Measurements from ENCODE around the gene FHOD1. TPM values are rescaled to one million over a fixed set of nuclear protein-coding genes. Genes with fewer than 3 reads are reported as not detected.

The FHOD1 gene
- total RNA-seq, 5 donors from 2014 or later (not counting 1 experiment from before 2014, with no cell fraction given): 31.0 to 92.5 (median 66.2) TPM

- CTCF ChIA-PET: no interaction called here
- peaks cover 0 to 13% of the 10 kb centered on the region in 2 donors for H3K36me3 ChIP-seq (ENCODE audit: control insufficient read depth in 2 of 2, extremely low read depth in 1 of 2, insufficient read depth in 1 of 2, low read length in 1 of 2)
- H3K9me3 Mint-ChIP-seq: no peaks in the 10 kb centered on the region
- H3K27me3 ChIP-seq (replicated peaks in 1 of 2; ENCODE audit: control insufficient read depth in 2 of 2, extremely low read depth in 1 of 2, insufficient read depth in 2 of 2, low read length in 1 of 2): no peaks in the 10 kb centered on the region
- no peaks in the 10 kb centered on the region for H3K4me1 ChIP-seq (ENCODE audit: control insufficient read depth in 1 of 2, extremely low read depth in 1 of 2, insufficient read depth in 2 of 2, low read length in 2 of 2)
- peaks cover 0 to 9% (median 0%) of the 10 kb centered on the region in 3 donors for H3K4me1 Mint-ChIP-seq
- H3K4me3 ChIP-seq (ENCODE audit: control insufficient read depth in 1 of 2, extremely low read depth in 1 of 2, low read length in 1 of 2): no peak overlapping the region
- peaks cover 22% of the 10 kb centered on the region for H3K36me3 Mint-ChIP-seq
- ATAC-seq (replicated peaks in 1 of 4) (no peak), DNase-seq (no peak)
- POLR2A ChIA-PET: no interaction called here
- no peak overlapping the region for H3K27ac ChIP-seq (ENCODE audit: low read length)
- no peak overlapping the region for H3K27ac Mint-ChIP-seq
- WGBS (ENCODE audit: insufficient coverage): 74% methylated on average over 5 of the region's 8 CpGs
- H3K27me3 Mint-ChIP-seq: no peaks in the 10 kb centered on the region
- H3K4me3 Mint-ChIP-seq: no peak overlapping the region
- no peaks in the 10 kb centered on the region for H3K9me3 ChIP-seq
These were observed 33.9 kb downstream of the FHOD1 start for GRCh38 chr16:67213197-67214019.

- ChIA-PET CTCF (no interaction called here), POLR2A (no interaction called here)
- H3K4me1 Mint-ChIP-seq: peaks cover 0 to 9% (median 0%) of the 10 kb centered on the region in 3 donors
These were observed 34.5 kb downstream of the FHOD1 start for GRCh38 chr16:67212766-67213165.

GRCh38 chr16:67211674-67212073 lies 35.6 kb downstream of the FHOD1 start:
- Mint-ChIP-seq H3K27ac (no peak overlapping the region), H3K27me3 (no peaks in the 10 kb centered on the region), H3K9me3 (no peaks in the 10 kb centered on the region), H3K4me3 (no peak overlapping the region), H3K4me1 (peaks cover 0 to 4% (median 0%) of the 10 kb centered on the region in 3 donors), H3K36me3 (peaks cover 13% of the 10 kb centered on the region)
- H3K27me3 ChIP-seq (replicated peaks in 1 of 2; ENCODE audit: control insufficient read depth in 2 of 2, extremely low read depth in 1 of 2, insufficient read depth in 2 of 2, low read length in 1 of 2): no peaks in the 10 kb centered on the region
- CTCF ChIA-PET: no interaction called here
- ATAC-seq (replicated peaks in 1 of 4): no peak
- POLR2A ChIA-PET: no interaction called here
- H3K27ac ChIP-seq (ENCODE audit: low read length): no peak overlapping the region
- no peak for DNase-seq
- peaks cover 0 to 13% of the 10 kb centered on the region in 2 donors for H3K36me3 ChIP-seq (ENCODE audit: control insufficient read depth in 2 of 2, extremely low read depth in 1 of 2, insufficient read depth in 1 of 2, low read length in 1 of 2)
- no peaks in the 10 kb centered on the region for H3K9me3 ChIP-seq
- no peaks in the 10 kb centered on the region for H3K4me1 ChIP-seq (ENCODE audit: control insufficient read depth in 1 of 2, extremely low read depth in 1 of 2, insufficient read depth in 2 of 2, low read length in 2 of 2)
- WGBS (ENCODE audit: insufficient coverage): 84% methylated on average over 4 of the region's 7 CpGs
- no peak overlapping the region for H3K4me3 ChIP-seq (ENCODE audit: control insufficient read depth in 1 of 2, extremely low read depth in 1 of 2, low read length in 1 of 2)

More at GRCh38 chr16:67212766-67213165, 34.5 kb downstream of the FHOD1 start:
- Histone ChIP-seq H3K4me3 (ENCODE audit: control insufficient read depth in 1 of 2, extremely low read depth in 1 of 2, low read length in 1 of 2) (no peak overlapping the region), H3K27me3 (replicated peaks in 1 of 2; ENCODE audit: control insufficient read depth in 2 of 2, extremely low read depth in 1 of 2, insufficient read depth in 2 of 2, low read length in 1 of 2) (no peaks in the 10 kb centered on the region), H3K27ac (ENCODE audit: low read length) (no peak overlapping the region), H3K4me1 (ENCODE audit: control insufficient read depth in 1 of 2, extremely low read depth in 1 of 2, insufficient read depth in 2 of 2, low read length in 2 of 2) (no peaks in the 10 kb centered on the region), H3K9me3 (no peaks in the 10 kb centered on the region), H3K36me3 (ENCODE audit: control insufficient read depth in 2 of 2, extremely low read depth in 1 of 2, insufficient read depth in 1 of 2, low read length in 1 of 2) (peaks cover 0 to 13% of the 10 kb centered on the region in 2 donors)
- H3K4me3 Mint-ChIP-seq: no peak overlapping the region
- DNase-seq (no peak), ATAC-seq (replicated peaks in 1 of 4) (no peak)
- H3K9me3 Mint-ChIP-seq: no peaks in the 10 kb centered on the region
- H3K27ac Mint-ChIP-seq: no peak overlapping the region
- H3K27me3 Mint-ChIP-seq: no peaks in the 10 kb centered on the region
- H3K36me3 Mint-ChIP-seq: peaks cover 21% of the 10 kb centered on the region

DNA sequence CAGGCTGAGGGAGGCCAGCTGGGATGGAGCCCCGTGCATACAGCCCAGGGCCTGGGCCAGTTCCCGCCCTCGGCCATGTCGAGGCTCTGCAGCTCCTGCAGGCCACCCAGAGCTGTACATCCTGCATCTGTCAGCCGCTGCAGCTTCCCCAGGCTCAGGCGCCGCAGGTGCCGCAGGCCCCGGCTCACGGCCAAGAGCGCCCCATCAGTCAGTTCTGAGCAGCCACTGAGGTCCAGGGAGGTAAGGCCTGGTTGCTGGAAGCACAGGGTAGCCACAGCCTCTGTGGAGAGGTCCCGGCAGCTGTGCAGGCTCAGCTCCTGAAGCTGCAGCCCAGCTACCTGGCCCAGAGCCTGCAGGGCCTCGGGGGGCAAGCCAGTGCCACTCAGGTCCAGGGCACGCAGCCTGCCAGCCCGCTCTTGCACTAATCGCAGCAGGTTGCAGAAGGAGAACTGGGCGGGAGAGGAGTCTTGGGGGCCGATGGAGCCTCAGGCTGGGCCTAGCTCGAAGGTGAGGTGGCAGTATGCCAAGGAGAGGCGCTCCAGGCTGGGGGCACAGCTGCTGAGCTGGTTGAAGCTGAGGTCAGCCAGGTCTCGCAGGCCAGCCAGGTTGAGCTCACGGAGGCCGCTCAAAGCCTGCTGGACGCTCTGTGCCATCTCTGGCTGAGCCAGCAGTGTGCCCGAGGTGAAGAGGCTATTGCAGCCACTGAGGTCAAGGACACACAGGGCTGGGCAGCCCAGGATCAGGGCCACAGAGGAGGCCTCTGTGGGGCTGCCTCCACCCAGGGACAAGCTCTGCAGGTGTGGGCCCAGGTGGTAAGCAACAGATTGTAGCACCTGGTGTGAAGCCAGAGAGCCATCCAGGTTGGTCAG lies 37.0 kb downstream of the FHOD1 start:
- Mint-ChIP-seq H3K9me3 (no peaks in the 10 kb centered on the region), H3K27me3 (no peaks in the 10 kb centered on the region), H3K4me3 (no peak overlapping the region), H3K27ac (no peak overlapping the region), H3K36me3 (peaks cover 8% of the 10 kb centered on the region), H3K4me1 (peaks cover 0 to 8% (median 0%) of the 10 kb centered on the region in 3 donors)
- no peaks in the 10 kb centered on the region for H3K27me3 ChIP-seq (replicated peaks in 1 of 2; ENCODE audit: control insufficient read depth in 2 of 2, extremely low read depth in 1 of 2, insufficient read depth in 2 of 2, low read length in 1 of 2)
- ATAC-seq (replicated peaks in 1 of 4) (no peak), DNase-seq (no peak)
- peaks cover 0 to 13% of the 10 kb centered on the region in 2 donors for H3K36me3 ChIP-seq (ENCODE audit: control insufficient read depth in 2 of 2, extremely low read depth in 1 of 2, insufficient read depth in 1 of 2, low read length in 1 of 2)
- no peaks in the 10 kb centered on the region for H3K9me3 ChIP-seq
- WGBS (ENCODE audit: insufficient coverage): 88% methylated on average over 25 of the region's 25 CpGs
- no peaks in the 10 kb centered on the region for H3K4me1 ChIP-seq (ENCODE audit: control insufficient read depth in 1 of 2, extremely low read depth in 1 of 2, insufficient read depth in 2 of 2, low read length in 2 of 2)
- CTCF ChIA-PET: no interaction called here
- no peak overlapping the region for H3K27ac ChIP-seq (ENCODE audit: low read length)
- POLR2A ChIA-PET: no interaction called here
- H3K4me3 ChIP-seq (ENCODE audit: control insufficient read depth in 1 of 2, extremely low read depth in 1 of 2, low read length in 1 of 2): no peak overlapping the region

- DNase-seq (no peak), ATAC-seq (replicated peaks in 1 of 4) (no peak)
- H3K36me3 ChIP-seq (ENCODE audit: control insufficient read depth in 2 of 2, extremely low read depth in 1 of 2, insufficient read depth in 1 of 2, low read length in 1 of 2): peaks cover 0 to 13% of the 10 kb centered on the region in 2 donors
- peaks cover 8% of the 10 kb centered on the region for H3K36me3 Mint-ChIP-seq
- ChIA-PET CTCF (no interaction called here), POLR2A (no interaction called here)
- peaks cover 0 to 8% (median 0%) of the 10 kb centered on the region in 3 donors for H3K4me1 Mint-ChIP-seq
- WGBS (ENCODE audit: insufficient coverage): 97% methylated on average over 3 of the region's 8 CpGs
- H3K9me3 ChIP-seq: no peaks in the 10 kb centered on the region
- H3K27me3 Mint-ChIP-seq: no peaks in the 10 kb centered on the region
- no peaks in the 10 kb centered on the region for H3K27me3 ChIP-seq (replicated peaks in 1 of 2; ENCODE audit: control insufficient read depth in 2 of 2, extremely low read depth in 1 of 2, insufficient read depth in 2 of 2, low read length in 1 of 2)
- H3K4me3 Mint-ChIP-seq: no peak overlapping the region
- H3K27ac ChIP-seq (ENCODE audit: low read length): no peak overlapping the region
- no peak overlapping the region for H3K4me3 ChIP-seq (ENCODE audit: control insufficient read depth in 1 of 2, extremely low read depth in 1 of 2, low read length in 1 of 2)
- no peaks in the 10 kb centered on the region for H3K9me3 Mint-ChIP-seq
- no peak overlapping the region for H3K27ac Mint-ChIP-seq
- no peaks in the 10 kb centered on the region for H3K4me1 ChIP-seq (ENCODE audit: control insufficient read depth in 1 of 2, extremely low read depth in 1 of 2, insufficient read depth in 2 of 2, low read length in 2 of 2)
These were observed 37.7 kb downstream of the FHOD1 start for GRCh38 chr16:67209565-67209964.

- ATAC-seq (replicated peaks in 1 of 4): no peak
- H3K36me3 ChIP-seq (ENCODE audit: control insufficient read depth in 2 of 2, extremely low read depth in 1 of 2, insufficient read depth in 1 of 2, low read length in 1 of 2): peaks cover 2 to 21% of the 10 kb centered on the region in 2 donors
- H3K9me3 ChIP-seq: no peaks in the 10 kb centered on the region
- no peak for DNase-seq
- no peak overlapping the region for H3K27ac Mint-ChIP-seq
- no peaks in the 10 kb centered on the region for H3K4me1 ChIP-seq (ENCODE audit: control insufficient read depth in 1 of 2, extremely low read depth in 1 of 2, insufficient read depth in 2 of 2, low read length in 2 of 2)
- ChIA-PET CTCF (interaction anchor here in 1 of 2 donors (0.6 kb wide), 1 partner anchor 568 kb away, joined by 6 read pairs; no protein-coding TSS in a partner anchor), POLR2A (no interaction called here)
- H3K4me3 Mint-ChIP-seq: no peak overlapping the region
- no peak overlapping the region for H3K27ac ChIP-seq (ENCODE audit: low read length)
- no peak overlapping the region for H3K4me3 ChIP-seq (ENCODE audit: control insufficient read depth in 1 of 2, extremely low read depth in 1 of 2, low read length in 1 of 2)
- 91% methylated on average over 10 of the region's 11 CpGs for WGBS (ENCODE audit: insufficient coverage)
- no peaks in the 10 kb centered on the region for H3K27me3 Mint-ChIP-seq
- peaks cover 8% of the 10 kb centered on the region for H3K36me3 Mint-ChIP-seq
- H3K27me3 ChIP-seq (replicated peaks in 1 of 2; ENCODE audit: control insufficient read depth in 2 of 2, extremely low read depth in 1 of 2, insufficient read depth in 2 of 2, low read length in 1 of 2): no peaks in the 10 kb centered on the region
- no peaks in the 10 kb centered on the region for H3K9me3 Mint-ChIP-seq
- H3K4me1 Mint-ChIP-seq: peaks cover 0 to 8% (median 0%) of the 10 kb centered on the region in 3 donors
These were observed 39.0 kb downstream of the FHOD1 start for GRCh38 chr16:67208154-67208896.
